ENCODE results near the gene HLA-A. TPM values are rescaled to one million over a fixed set of nuclear protein-coding genes. Genes with fewer than 3 reads are reported as not detected.

HLA-A gene
- total and polyA plus RNA-seq, 2 of the 13 experiments (the other 11 are each of a cell fraction or from before 2014, with no cell fraction given): 345 to 527 TPM

DNA sequence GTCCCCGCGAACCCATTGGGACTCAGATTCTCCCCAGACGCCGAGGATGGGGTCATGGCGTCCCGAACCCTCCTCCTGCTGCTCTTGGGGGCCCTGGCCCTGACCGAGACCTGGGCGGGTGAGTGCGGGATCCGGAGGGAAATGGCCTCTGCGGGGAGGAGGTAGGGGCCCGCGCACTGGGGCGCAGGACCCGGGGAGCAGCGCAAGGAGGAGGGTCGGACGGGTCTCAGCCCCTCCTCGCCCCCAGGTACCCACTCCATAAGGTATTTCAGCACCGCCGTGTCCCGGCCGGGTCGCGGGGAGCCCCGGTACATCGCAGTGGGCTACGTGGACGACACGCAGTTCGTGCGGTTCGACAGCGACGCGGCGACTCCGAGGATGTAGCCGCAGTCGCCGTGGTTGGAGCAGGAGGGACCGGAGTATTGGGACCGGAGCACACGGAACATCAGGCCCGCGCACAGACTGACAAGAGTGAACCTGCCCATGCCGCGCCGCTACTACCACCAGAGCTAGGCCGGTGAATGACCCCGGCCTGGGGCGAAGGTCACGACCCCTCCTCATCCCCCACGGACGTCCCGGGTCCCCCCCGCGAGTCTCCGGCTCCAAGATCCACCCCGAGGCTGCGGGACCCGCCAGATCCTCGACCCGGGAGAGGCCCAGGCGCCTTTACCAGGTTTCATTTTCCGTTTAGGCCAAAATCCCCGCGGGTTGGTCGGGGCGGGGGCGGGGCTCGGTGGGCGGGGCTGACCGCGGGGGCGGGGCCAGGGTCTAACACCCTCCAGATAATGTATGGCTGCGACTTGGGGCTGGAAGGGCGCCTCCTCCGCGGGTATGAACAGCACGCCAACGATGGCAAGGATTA lies 15.7 kb upstream of the HLA-A start (continued):
- TF ChIP-seq, protein P1, sequence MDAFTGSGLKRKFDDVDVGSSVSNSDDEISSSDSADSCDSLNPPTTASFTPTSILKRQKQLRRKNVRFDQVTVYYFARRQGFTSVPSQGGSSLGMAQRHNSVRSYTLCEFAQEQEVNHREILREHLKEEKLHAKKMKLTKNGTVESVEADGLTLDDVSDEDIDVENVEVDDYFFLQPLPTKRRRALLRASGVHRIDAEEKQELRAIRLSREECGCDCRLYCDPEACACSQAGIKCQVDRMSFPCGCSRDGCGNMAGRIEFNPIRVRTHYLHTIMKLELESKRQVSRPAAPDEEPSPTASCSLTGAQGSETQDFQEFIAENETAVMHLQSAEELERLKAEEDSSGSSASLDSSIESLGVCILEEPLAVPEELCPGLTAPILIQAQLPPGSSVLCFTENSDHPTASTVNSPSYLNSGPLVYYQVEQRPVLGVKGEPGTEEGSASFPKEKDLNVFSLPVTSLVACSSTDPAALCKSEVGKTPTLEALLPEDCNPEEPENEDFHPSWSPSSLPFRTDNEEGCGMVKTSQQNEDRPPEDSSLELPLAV (CRISPR knock-in tag; conservative IDR thresholded peaks at IDR 0.05; ENCODE audit: low read depth): no peak
- TF ChIP-seq, protein P2, sequence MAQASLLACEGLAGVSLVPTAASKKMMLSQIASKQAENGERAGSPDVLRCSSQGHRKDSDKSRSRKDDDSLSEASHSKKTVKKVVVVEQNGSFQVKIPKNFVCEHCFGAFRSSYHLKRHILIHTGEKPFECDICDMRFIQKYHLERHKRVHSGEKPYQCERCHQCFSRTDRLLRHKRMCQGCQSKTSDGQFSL (CRISPR knock-in tag; IDR thresholded peaks at IDR 0.05): no peak
- TF ChIP-seq, protein P3, sequence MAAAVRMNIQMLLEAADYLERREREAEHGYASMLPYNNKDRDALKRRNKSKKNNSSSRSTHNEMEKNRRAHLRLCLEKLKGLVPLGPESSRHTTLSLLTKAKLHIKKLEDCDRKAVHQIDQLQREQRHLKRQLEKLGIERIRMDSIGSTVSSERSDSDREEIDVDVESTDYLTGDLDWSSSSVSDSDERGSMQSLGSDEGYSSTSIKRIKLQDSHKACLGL (CRISPR knock-in tag; IDR thresholded peaks at IDR 0.05): no peak
- TF ChIP-seq ZKSCAN1 (IDR thresholded peaks at IDR 0.05; ENCODE audit: low read length) (no peak), NFKBIZ (CRISPR knock-in tag; IDR thresholded peaks at IDR 0.05) (no peak), ZNF674 (CRISPR knock-in tag; IDR thresholded peaks at IDR 0.05; ENCODE audit: low read depth) (no peak), MXD4 (CRISPR knock-in tag; IDR thresholded peaks at IDR 0.05) (no peak), RNF2 (conservative IDR thresholded peaks at IDR 0.05; ENCODE audit: low read depth) (no peak), HNRNPK (IDR thresholded peaks at IDR 0.05; ENCODE audit: low read depth, low read length, poor library complexity, severe bottlenecking) (no peak), SMAD1 (CRISPR knock-in tag; IDR thresholded peaks at IDR 0.05; ENCODE audit: borderline replicate concordance, low read depth) (no peak), GATAD2A (CRISPR knock-in tag; IDR thresholded peaks at IDR 0.05) (0 out of 2 replicates have a peak, but pooled peaks have one; percentile 20), RFX5 (IDR thresholded peaks at IDR 0.05; ENCODE audit: low read depth, low read length) (no peak), FOXP1 (IDR thresholded peaks at IDR 0.05) (no peak), FOXP1 (CRISPR knock-in tag; IDR thresholded peaks at IDR 0.05) (no peak), ZSCAN20 (CRISPR knock-in tag; IDR thresholded peaks at IDR 0.05; ENCODE audit: borderline replicate concordance) (no peak), ZBTB1 (CRISPR knock-in tag; IDR thresholded peaks at IDR 0.05; ENCODE audit: borderline replicate concordance) (no peak)
- TF ChIP-seq, protein P4, sequence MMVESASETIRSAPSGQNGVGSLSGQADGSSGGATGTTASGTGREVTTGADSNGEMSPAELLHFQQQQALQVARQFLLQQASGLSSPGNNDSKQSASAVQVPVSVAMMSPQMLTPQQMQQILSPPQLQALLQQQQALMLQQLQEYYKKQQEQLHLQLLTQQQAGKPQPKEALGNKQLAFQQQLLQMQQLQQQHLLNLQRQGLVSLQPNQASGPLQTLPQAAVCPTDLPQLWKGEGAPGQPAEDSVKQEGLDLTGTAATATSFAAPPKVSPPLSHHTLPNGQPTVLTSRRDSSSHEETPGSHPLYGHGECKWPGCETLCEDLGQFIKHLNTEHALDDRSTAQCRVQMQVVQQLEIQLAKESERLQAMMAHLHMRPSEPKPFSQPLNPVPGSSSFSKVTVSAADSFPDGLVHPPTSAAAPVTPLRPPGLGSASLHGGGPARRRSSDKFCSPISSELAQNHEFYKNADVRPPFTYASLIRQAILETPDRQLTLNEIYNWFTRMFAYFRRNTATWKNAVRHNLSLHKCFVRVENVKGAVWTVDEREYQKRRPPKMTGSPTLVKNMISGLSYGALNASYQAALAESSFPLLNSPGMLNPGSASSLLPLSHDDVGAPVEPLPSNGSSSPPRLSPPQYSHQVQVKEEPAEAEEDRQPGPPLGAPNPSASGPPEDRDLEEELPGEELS (CRISPR knock-in tag; IDR thresholded peaks at IDR 0.05): no peak
- TF ChIP-seq, protein P5, sequence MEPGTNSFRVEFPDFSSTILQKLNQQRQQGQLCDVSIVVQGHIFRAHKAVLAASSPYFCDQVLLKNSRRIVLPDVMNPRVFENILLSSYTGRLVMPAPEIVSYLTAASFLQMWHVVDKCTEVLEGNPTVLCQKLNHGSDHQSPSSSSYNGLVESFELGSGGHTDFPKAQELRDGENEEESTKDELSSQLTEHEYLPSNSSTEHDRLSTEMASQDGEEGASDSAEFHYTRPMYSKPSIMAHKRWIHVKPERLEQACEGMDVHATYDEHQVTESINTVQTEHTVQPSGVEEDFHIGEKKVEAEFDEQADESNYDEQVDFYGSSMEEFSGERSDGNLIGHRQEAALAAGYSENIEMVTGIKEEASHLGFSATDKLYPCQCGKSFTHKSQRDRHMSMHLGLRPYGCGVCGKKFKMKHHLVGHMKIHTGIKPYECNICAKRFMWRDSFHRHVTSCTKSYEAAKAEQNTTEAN (CRISPR knock-in tag; conservative IDR thresholded peaks at IDR 0.05): no peak
- TF ChIP-seq, protein P6, sequence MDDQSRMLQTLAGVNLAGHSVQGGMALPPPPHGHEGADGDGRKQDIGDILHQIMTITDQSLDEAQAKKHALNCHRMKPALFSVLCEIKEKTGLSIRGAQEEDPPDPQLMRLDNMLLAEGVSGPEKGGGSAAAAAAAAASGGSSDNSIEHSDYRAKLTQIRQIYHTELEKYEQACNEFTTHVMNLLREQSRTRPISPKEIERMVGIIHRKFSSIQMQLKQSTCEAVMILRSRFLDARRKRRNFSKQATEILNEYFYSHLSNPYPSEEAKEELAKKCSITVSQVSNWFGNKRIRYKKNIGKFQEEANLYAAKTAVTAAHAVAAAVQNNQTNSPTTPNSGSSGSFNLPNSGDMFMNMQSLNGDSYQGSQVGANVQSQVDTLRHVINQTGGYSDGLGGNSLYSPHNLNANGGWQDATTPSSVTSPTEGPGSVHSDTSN (CRISPR knock-in tag; IDR thresholded peaks at IDR 0.05; ENCODE audit: borderline replicate concordance): no peak
- TF ChIP-seq, protein P7, sequence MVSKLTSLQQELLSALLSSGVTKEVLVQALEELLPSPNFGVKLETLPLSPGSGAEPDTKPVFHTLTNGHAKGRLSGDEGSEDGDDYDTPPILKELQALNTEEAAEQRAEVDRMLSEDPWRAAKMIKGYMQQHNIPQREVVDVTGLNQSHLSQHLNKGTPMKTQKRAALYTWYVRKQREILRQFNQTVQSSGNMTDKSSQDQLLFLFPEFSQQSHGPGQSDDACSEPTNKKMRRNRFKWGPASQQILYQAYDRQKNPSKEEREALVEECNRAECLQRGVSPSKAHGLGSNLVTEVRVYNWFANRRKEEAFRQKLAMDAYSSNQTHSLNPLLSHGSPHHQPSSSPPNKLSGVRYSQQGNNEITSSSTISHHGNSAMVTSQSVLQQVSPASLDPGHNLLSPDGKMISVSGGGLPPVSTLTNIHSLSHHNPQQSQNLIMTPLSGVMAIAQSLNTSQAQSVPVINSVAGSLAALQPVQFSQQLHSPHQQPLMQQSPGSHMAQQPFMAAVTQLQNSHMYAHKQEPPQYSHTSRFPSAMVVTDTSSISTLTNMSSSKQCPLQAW (CRISPR knock-in tag; IDR thresholded peaks at IDR 0.05): no peak

Data from HepG2 (cell line).